Epithelial cell of esophagus (primary cell): ENCODE data around the gene PPM1L.
A peak's percentile ranks its signal among the peaks of the same experiment; 100 is the strongest.

Experiments used
- DNase-seq: peaks from one replicate; pipeline ENCODE4 v3.0.0; 2010; ENCODE audit warnings: low read depth
- H3K4me3 ChIP-seq: 2 replicates; pipeline ENCODE4 v1.5.1; 2011; ENCODE audit warnings: mild to moderate bottlenecking, low read length, control low read depth
- CTCF ChIP-seq: IDR thresholded peaks from 2 replicates; pipeline ENCODE4 v1.5.1; 2011; ENCODE audit warnings: low read depth, mild to moderate bottlenecking, low read length, control low read depth, inconsistent platforms; ENCODE audit not compliant: insufficient read depth; ENCODE audit errors: missing control alignments

Gene PPM1L

GRCh38 chr3:160763073-160763472 is 7.0 kb downstream of the PPM1L start:
- TF ChIP-seq CTCF = no peak
- H3K4me3 ChIP-seq = no peak overlapping the region
- no peak for DNase-seq

GRCh38 chr3:160765211-160765610 is 9.2 kb downstream of the PPM1L start:
- DNase-seq = no peak

GRCh38 chr3:160768031-160768430 is 12.0 kb downstream of the PPM1L start:
- H3K4me3 ChIP-seq = no peak overlapping the region
- no peak for TF ChIP-seq CTCF

More at GRCh38 chr3:160765211-160765610, 9.2 kb downstream of the PPM1L start:
- H3K4me3 ChIP-seq = no peak overlapping the region
- no peak for TF ChIP-seq CTCF

GRCh38 chr3:160768918-160769317 is 12.9 kb downstream of the PPM1L start:
- DNase-seq = no peak
- no peak overlapping the region for H3K4me3 ChIP-seq
- TF ChIP-seq CTCF = no peak

More at GRCh38 chr3:160768031-160768430, 12.0 kb downstream of the PPM1L start:
- no peak for DNase-seq

GRCh38 chr3:160771811-160772459 is 15.9 kb downstream of the PPM1L start:
- peak; percentile 25 for DNase-seq
- no peak for TF ChIP-seq CTCF

GRCh38 chr3:160773722-160774121 is 17.7 kb downstream of the PPM1L start:
- no peak for DNase-seq
- H3K4me3 ChIP-seq = no peak overlapping the region
- TF ChIP-seq CTCF = no peak

More at GRCh38 chr3:160771811-160772459, 15.9 kb downstream of the PPM1L start:
- H3K4me3 ChIP-seq = no peak overlapping the region

GRCh38 chr3:160774172-160774571 is 18.1 kb downstream of the PPM1L start:
- no peak for DNase-seq
- no peak for TF ChIP-seq CTCF
- H3K4me3 ChIP-seq = no peak overlapping the region
